Lung (tissue), 12 donors: ENCODE data around the gene SLC22A5. TPM values are rescaled to one million over a fixed set of nuclear protein-coding genes. Genes with fewer than 3 reads are reported as not detected.

Experiments
- ATAC-seq: fragments of 200-7000 bp; cut with Tn5 transposase; one replicate; pipeline ENCODE4 v1.9.1; 2020; ENCODE audit warnings: moderate number of reproducible peaks; ENCODE audit not compliant: insufficient read depth, low FRiP score
- DNase-seq, 3 donors: peaks; one replicate each; pipeline ENCODE4 v3.0.0-alpha.2; 2013 to 2017
- H3K27ac ChIP-seq, 2 donors: one replicate each; pipeline ENCODE4 v1.5.1; 2013; ENCODE audit warnings: mild to moderate bottlenecking in 2 of 2, moderate library complexity in 2 of 2, control low read depth in 1 of 2, inconsistent platforms in 1 of 2, low read depth in 1 of 2, low read length in 1 of 2
- H3K27me3 ChIP-seq, 3 donors: one replicate each; pipeline ENCODE4 v1.5.1; 2013; ENCODE audit warnings: low read length in 2 of 3; ENCODE audit not compliant: control insufficient read depth in 3 of 3, insufficient read depth in 3 of 3
- H3K36me3 ChIP-seq, 4 donors: one replicate each; pipeline ENCODE4 v1.5.1; 2013; ENCODE audit warnings: low read length in 4 of 4, mild to moderate bottlenecking in 1 of 4, moderate library complexity in 1 of 4; ENCODE audit not compliant: control insufficient read depth in 4 of 4, insufficient read depth in 4 of 4
- H3K4me1 ChIP-seq, 5 donors: one replicate each; pipeline ENCODE4 v1.5.1; 2013; ENCODE audit warnings: low read length in 5 of 5, mild to moderate bottlenecking in 2 of 5, moderate library complexity in 1 of 5; ENCODE audit not compliant: control insufficient read depth in 5 of 5, insufficient read depth in 5 of 5
- H3K4me3 ChIP-seq: one replicate; pipeline ENCODE4 v1.5.1; 2013; ENCODE audit warnings: mild to moderate bottlenecking, control low read depth, moderate library complexity
- H3K9ac ChIP-seq, 2 donors: one replicate each; pipeline ENCODE4 v1.5.1; 2013; ENCODE audit warnings: low read length in 2 of 2, control low read depth in 1 of 2; ENCODE audit not compliant: insufficient read depth in 1 of 2
- H3K9me3 ChIP-seq, 4 donors: one replicate each; pipeline ENCODE4 v1.5.1; 2013; ENCODE audit warnings: low read length in 3 of 4, mild to moderate bottlenecking in 1 of 4, moderate library complexity in 1 of 4; ENCODE audit not compliant: control insufficient read depth in 4 of 4, insufficient read depth in 3 of 4
- CTCF ChIP-seq: IDR thresholded peaks from 2 replicates; pipeline ENCODE4 v1.5.1; 2012; ENCODE audit warnings: mild to moderate bottlenecking; ENCODE audit errors: control extremely low read depth, extremely low read depth
- WGBS, 2 donors: extraction: QIAGEN DNeasy Blood & Tissue Kit; methylation state at CpG; one replicate each; pipeline ENCODE4 v1.1.7; 2013; 5-methylcytosine and 5-hydroxymethylcytosine counted together
- polyA plus RNA-seq, 2 donors: library from polyadenylated mRNA; stranded (reverse); fragments of 200-250 nt; gene quantifications; one replicate each; pipeline ENCODE4 v1.2.1, GENCODE V29; 2013
- total RNA-seq, 2 donors: library from RNA; depleted of rRNA in 1 of 2; stranded (reverse); fragments of >200 nt in 1 of 2; gene quantifications; one replicate each; pipeline ENCODE4 v1.2.1, GENCODE V29; 2014 to 2021
- donor health status: control.
- donor health status: control.
- donor health status: Bipolar disorder and iron deficiency.
- donor health status: healthy.
- donor health status: DM: yes; HTN: yes; CAD: no.

SLC22A5 gene
- total and polyA plus RNA-seq, 4 donors = 4.6 to 12.7 (median 7.9) TPM

GRCh38 chr5:132386644-132387286, 17.3 kb downstream of the SLC22A5 start:
- Histone ChIP-seq H3K9ac (peak overlapping the region in 1 of 2 donors; percentile 53), H3K4me1 (peaks cover 6 to 23% (median 15%) of the 10 kb centered on the region in 5 donors), H3K9me3 (no peaks in the 10 kb centered on the region), H3K36me3 (peaks cover 3 to 9% (median 6%) of the 10 kb centered on the region in 4 donors), H3K27me3 (no peaks in the 10 kb centered on the region), H3K4me3 (no peak overlapping the region), H3K27ac (peak overlapping the region in 1 of 2 donors; percentile 79)
- peak; percentile 66 to 75 (median 73) for DNase-seq
- peak; percentile 66 for ATAC-seq
- peak; percentile 86 for TF ChIP-seq CTCF
- WGBS, 2 donors = 29 to 45% methylated on average over 10 of the region's 10 CpGs

GRCh38 chr5:132387640-132388117, 18.2 kb downstream of the SLC22A5 start:
- ATAC-seq (peak; percentile 87), DNase-seq (peak; percentile 49 to 77 (median 57))
- H3K9me3 ChIP-seq = no peaks in the 10 kb centered on the region
- peaks cover 6 to 23% (median 15%) of the 10 kb centered on the region in 5 donors for H3K4me1 ChIP-seq
- H3K4me3 ChIP-seq = no peak overlapping the region
- no peaks in the 10 kb centered on the region for H3K27me3 ChIP-seq
- no peak for TF ChIP-seq CTCF
- H3K27ac ChIP-seq = peak overlapping the region; percentile 56 to 98
- H3K36me3 ChIP-seq = peaks cover 8 to 9% (median 9%) of the 10 kb centered on the region in 4 donors
- 13% methylated on average over 4 of the region's 4 CpGs for WGBS, 2 donors
- no peak overlapping the region for H3K9ac ChIP-seq

GRCh38 chr5:132388244-132389050, 18.9 kb downstream of the SLC22A5 start:
- Histone ChIP-seq H3K4me1 (peaks cover 6 to 23% (median 15%) of the 10 kb centered on the region in 5 donors), H3K9me3 (no peaks in the 10 kb centered on the region), H3K27ac (peak overlapping the region; percentile 56 to 98), H3K9ac (peak overlapping the region in 1 of 2 donors; percentile 57), H3K36me3 (peaks cover 7 to 12% (median 9%) of the 10 kb centered on the region in 4 donors), H3K27me3 (no peaks in the 10 kb centered on the region), H3K4me3 (no peak overlapping the region)
- DNase-seq = peak in 2 of 3 donors; percentile 57 to 79
- 32 to 64% methylated on average over 8 of the region's 8 CpGs for WGBS, 2 donors
- peak; percentile 2 for ATAC-seq
- no peak for TF ChIP-seq CTCF
